Kidney capillary endothelial cell (primary cell): Measurements from ENCODE around the gene ACP2.
"Not testable (repeated sequence)": the region's sequence is repeated elsewhere in the genome, so short reads cannot be mapped to it uniquely, and the experiment has no call there.

Experiments
- DNase-seq: peaks from one replicate; pipeline ENCODE4 v3.0.0-alpha.2; 2018; ENCODE audit warnings: low spot score

Gene ACP2

GRCh38 chr11:47198161-47198560 lies 50.5 kb downstream of the ACP2 start:
- not testable (repeated sequence) for DNase-seq

- no peak for DNase-seq
Observed at GRCh38 chr11:47192111-47192510, 56.5 kb downstream of the ACP2 start.

- DNase-seq: not testable (repeated sequence)
Observed at GRCh38 chr11:47191137-47191536, 57.5 kb downstream of the ACP2 start.
